ENCODE data around the gene CHRNB1.

- TF ChIP-seq CTCF (IDR thresholded peaks at IDR 0.05; ENCODE audit: insufficient read depth, low read depth, low read length) (no peak), EZH2 (IDR thresholded peaks at IDR 0.05; ENCODE audit: insufficient read depth, low read length) (no peak)
Measured at GRCh38 chr17:7466639-7467341, 21.9 kb downstream of the CHRNB1 start.
